HL-60 (cell line): Measurements from ENCODE around the gene FKBP15.

Source experiments
- DNase-seq, 2 experiments: peaks; one replicate each; pipeline ENCODE4 v3.0.0-alpha.2; 2010 to 2020; ENCODE audit warnings: low read depth in 1 of 2, low spot score in 1 of 2
- H3K27ac ChIP-seq: fragments of 250-450 bp; sonication (Bioruptor Pico); replicated peaks from 2 replicates; pipeline ENCODE4 v1.5.1; 2020; ENCODE audit warnings: mild to moderate bottlenecking, moderate library complexity
- H3K27me3 ChIP-seq: fragments of 250-450 bp; sonication (Bioruptor Pico); 2 replicates; pipeline ENCODE4 v1.5.1; 2021; ENCODE audit warnings: mild to moderate bottlenecking, moderate library complexity; ENCODE audit not compliant: insufficient read depth, poor library complexity, severe bottlenecking
- H3K4me3 ChIP-seq: replicated peaks from 2 replicates; pipeline ENCODE4 v1.5.1; 2011; ENCODE audit warnings: mild to moderate bottlenecking, control low read depth, low read length; ENCODE audit not compliant: insufficient read depth
- GABPA ChIP-seq: IDR thresholded peaks from 2 replicates; pipeline ENCODE4 v1.6.1; 2012; ENCODE audit warnings: low read depth
- POLR2AphosphoS5 ChIP-seq: IDR thresholded peaks from 2 replicates; pipeline ENCODE4 v1.6.1; 2012; ENCODE audit warnings: low read depth
- REST ChIP-seq: IDR thresholded peaks from 2 replicates; pipeline ENCODE4 v1.6.1; 2012; ENCODE audit warnings: low read depth; ENCODE audit not compliant: insufficient replicate concordance
- SPI1 ChIP-seq: IDR thresholded peaks from 2 replicates; pipeline ENCODE4 v1.6.1; 2012; ENCODE audit warnings: low read depth, mild to moderate bottlenecking, borderline replicate concordance
- TF ChIP-seq, protein P1 (sequence below): IDR thresholded peaks from one replicate; pipeline ENCODE4 v1.5.1; 2011; ENCODE audit warnings: low read length, control low read depth, inconsistent platforms; ENCODE audit not compliant: insufficient read depth

The FKBP15 gene

DNA sequence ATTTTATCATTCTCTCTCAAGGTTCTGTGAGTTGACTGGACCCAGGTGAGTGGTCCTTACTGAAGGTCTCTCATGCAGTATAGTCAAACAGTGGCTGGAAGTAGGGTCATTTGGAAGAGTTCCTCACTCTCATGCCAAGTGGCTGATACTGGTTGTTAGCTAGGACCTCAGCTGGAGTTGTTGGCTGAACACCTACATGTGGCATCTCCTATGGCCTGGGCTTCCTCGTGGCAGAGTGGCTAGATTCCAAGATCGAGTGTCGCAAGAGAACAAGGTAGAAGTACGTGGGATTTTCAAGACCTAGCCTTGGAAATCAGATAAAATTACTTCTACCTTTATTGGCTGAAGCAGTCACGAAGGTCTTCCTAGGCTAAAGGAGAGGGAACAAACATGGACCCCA lies 62.6 kb downstream of the FKBP15 start:
- no peak overlapping the region for H3K27ac ChIP-seq

GRCh38 chr9:113156880-113157279 lies 64.2 kb downstream of the FKBP15 start:
- Histone ChIP-seq H3K27me3 (no peaks in the 10 kb centered on the region), H3K4me3 (no peak overlapping the region), H3K27ac (peak overlapping the region; percentile 81)
- DNase-seq: peak in 1 of 2 experiments; percentile 30
- TF ChIP-seq SPI1 (no peak), POLR2AphosphoS5 (no peak), GABPA (no peak), REST (no peak)
- TF ChIP-seq, protein P1, sequence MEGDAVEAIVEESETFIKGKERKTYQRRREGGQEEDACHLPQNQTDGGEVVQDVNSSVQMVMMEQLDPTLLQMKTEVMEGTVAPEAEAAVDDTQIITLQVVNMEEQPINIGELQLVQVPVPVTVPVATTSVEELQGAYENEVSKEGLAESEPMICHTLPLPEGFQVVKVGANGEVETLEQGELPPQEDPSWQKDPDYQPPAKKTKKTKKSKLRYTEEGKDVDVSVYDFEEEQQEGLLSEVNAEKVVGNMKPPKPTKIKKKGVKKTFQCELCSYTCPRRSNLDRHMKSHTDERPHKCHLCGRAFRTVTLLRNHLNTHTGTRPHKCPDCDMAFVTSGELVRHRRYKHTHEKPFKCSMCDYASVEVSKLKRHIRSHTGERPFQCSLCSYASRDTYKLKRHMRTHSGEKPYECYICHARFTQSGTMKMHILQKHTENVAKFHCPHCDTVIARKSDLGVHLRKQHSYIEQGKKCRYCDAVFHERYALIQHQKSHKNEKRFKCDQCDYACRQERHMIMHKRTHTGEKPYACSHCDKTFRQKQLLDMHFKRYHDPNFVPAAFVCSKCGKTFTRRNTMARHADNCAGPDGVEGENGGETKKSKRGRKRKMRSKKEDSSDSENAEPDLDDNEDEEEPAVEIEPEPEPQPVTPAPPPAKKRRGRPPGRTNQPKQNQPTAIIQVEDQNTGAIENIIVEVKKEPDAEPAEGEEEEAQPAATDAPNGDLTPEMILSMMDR: no peak

More for the DNA sequence above, 62.6 kb downstream of the FKBP15 start:
- DNase-seq: no peak
- Histone ChIP-seq H3K4me3 (no peak overlapping the region), H3K27me3 (no peaks in the 10 kb centered on the region)
- no peak for TF ChIP-seq GABPA
- TF ChIP-seq, protein P1: no peak
- no peak for TF ChIP-seq REST
- no peak for TF ChIP-seq SPI1

- no peak overlapping the region for H3K4me3 ChIP-seq
- TF ChIP-seq, protein P1: no peak
- TF ChIP-seq POLR2AphosphoS5 (peak; percentile 72), SPI1 (no peak), REST (no peak), GABPA (no peak)
- H3K27me3 ChIP-seq: no peaks in the 10 kb centered on the region
- peak overlapping the region; percentile 81 for H3K27ac ChIP-seq
- DNase-seq: peak; percentile 55 to 94
Measured at GRCh38 chr9:113155911-113156588, 65.0 kb downstream of the FKBP15 start.
